Choroid plexus epithelial cell (primary cell): ENCODE results near the gene ITK.
"Not testable (repeated sequence)": the region's sequence is repeated elsewhere in the genome, so short reads cannot be mapped to it uniquely, and the experiment has no call there.

Source experiments
- DNase-seq: peaks from one replicate; pipeline ENCODE4 v3.0.0-alpha.2; 2010; ENCODE audit warnings: low read depth
- H3K4me3 ChIP-seq: 2 replicates; pipeline ENCODE4 v1.5.1; 2011; ENCODE audit warnings: low read depth, mild to moderate bottlenecking, control low read depth, low read length, moderate library complexity
- CTCF ChIP-seq: conservative IDR thresholded peaks from 2 replicates; pipeline ENCODE4 v1.5.1; 2011; ENCODE audit warnings: low read depth, mild to moderate bottlenecking, control low read depth, inconsistent platforms, low read length, moderate library complexity

The ITK gene

GRCh38 chr5:157232706-157233105 lies 52.1 kb downstream of the ITK start:
- no peak for TF ChIP-seq CTCF
- no peak overlapping the region for H3K4me3 ChIP-seq
- DNase-seq = no peak

- H3K4me3 ChIP-seq = no peak overlapping the region
- TF ChIP-seq CTCF = no peak
- DNase-seq = no peak
These were observed 52.9 kb downstream of the ITK start for GRCh38 chr5:157233515-157233914.

GRCh38 chr5:157236423-157236822 lies 55.8 kb downstream of the ITK start:
- H3K4me3 ChIP-seq = no peak overlapping the region
- DNase-seq = no peak
- TF ChIP-seq CTCF = no peak

- no peak overlapping the region for H3K4me3 ChIP-seq
- no peak for DNase-seq
- no peak for TF ChIP-seq CTCF
These were observed 60.8 kb downstream of the ITK start for GRCh38 chr5:157241483-157241882.

- not testable (repeated sequence) for DNase-seq, H3K4me3 ChIP-seq
These were observed 64.1 kb downstream of the ITK start for GRCh38 chr5:157244704-157245103.

GRCh38 chr5:157245476-157245875 lies 64.8 kb downstream of the ITK start:
- no peak for TF ChIP-seq CTCF
- no peak for DNase-seq
- no peak overlapping the region for H3K4me3 ChIP-seq

GRCh38 chr5:157245886-157246285 lies 65.2 kb downstream of the ITK start:
- H3K4me3 ChIP-seq = no peak overlapping the region
- TF ChIP-seq CTCF = no peak

GRCh38 chr5:157247267-157247666 lies 66.6 kb downstream of the ITK start:
- TF ChIP-seq CTCF = no peak
- DNase-seq = no peak
- H3K4me3 ChIP-seq = no peak overlapping the region

More at GRCh38 chr5:157245886-157246285, 65.2 kb downstream of the ITK start:
- DNase-seq = no peak
